Suprapubic skin (tissue), 3 donors: ENCODE results near the gene GPATCH3.

Source experiments
- POLR2AphosphoS5 ChIP-seq, 3 donors: sonication (generic); formaldehyde crosslinking; IDR thresholded peaks; one replicate each; pipeline ENCODE4 v1.6.1; 2017; ENCODE audit warnings: antibody characterized with exemption in 3 of 3
- TF ChIP-seq, protein P1 (sequence below), 2 donors: fragments of 200-600 bp in 1 of 2; fragments of 450-650 bp in 1 of 2; sonication (generic) in 1 of 2; IDR thresholded peaks; one replicate each; pipeline ENCODE4 v1.5.1; 2016 to 2019; ENCODE audit warnings: antibody characterized with exemption in 2 of 2, mild to moderate bottlenecking in 1 of 2, moderate library complexity in 1 of 2

DNA sequence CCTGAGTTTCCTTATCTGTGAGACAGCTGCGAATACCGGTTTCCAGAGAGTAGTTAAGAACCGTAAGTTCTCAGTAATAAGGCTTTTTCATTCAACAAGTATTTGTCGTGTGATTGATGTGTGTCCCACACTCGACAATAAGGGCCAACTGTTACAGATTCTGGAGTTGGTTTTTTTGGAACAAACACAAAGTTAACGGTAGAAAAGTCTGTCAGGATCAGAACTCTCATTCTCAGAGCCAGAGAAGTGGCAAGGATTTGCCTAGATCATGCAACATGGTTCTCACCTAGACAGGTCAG lies 22.1 kb upstream of the GPATCH3 start:
- TF ChIP-seq, protein P1, sequence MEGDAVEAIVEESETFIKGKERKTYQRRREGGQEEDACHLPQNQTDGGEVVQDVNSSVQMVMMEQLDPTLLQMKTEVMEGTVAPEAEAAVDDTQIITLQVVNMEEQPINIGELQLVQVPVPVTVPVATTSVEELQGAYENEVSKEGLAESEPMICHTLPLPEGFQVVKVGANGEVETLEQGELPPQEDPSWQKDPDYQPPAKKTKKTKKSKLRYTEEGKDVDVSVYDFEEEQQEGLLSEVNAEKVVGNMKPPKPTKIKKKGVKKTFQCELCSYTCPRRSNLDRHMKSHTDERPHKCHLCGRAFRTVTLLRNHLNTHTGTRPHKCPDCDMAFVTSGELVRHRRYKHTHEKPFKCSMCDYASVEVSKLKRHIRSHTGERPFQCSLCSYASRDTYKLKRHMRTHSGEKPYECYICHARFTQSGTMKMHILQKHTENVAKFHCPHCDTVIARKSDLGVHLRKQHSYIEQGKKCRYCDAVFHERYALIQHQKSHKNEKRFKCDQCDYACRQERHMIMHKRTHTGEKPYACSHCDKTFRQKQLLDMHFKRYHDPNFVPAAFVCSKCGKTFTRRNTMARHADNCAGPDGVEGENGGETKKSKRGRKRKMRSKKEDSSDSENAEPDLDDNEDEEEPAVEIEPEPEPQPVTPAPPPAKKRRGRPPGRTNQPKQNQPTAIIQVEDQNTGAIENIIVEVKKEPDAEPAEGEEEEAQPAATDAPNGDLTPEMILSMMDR (IDR thresholded peaks at IDR 0.05) = no peak
- no peak for TF ChIP-seq POLR2AphosphoS5 (IDR thresholded peaks at IDR 0.05)
